Breast epithelium (tissue), 3 donors: ENCODE data around the gene S1PR4.

Experiments used
- CTCF ChIP-seq, 3 donors: fragments of 450-650 bp; IDR thresholded peaks; one replicate each; pipeline ENCODE4 v1.5.1; 2016 to 2017; ENCODE audit warnings: antibody characterized with exemption in 3 of 3, mild to moderate bottlenecking in 3 of 3, moderate library complexity in 3 of 3
- POLR2A ChIP-seq: fragments of 450-650 bp; IDR thresholded peaks from one replicate; pipeline ENCODE4 v1.6.1; 2016; ENCODE audit warnings: antibody characterized with exemption, mild to moderate bottlenecking, moderate library complexity
- POLR2AphosphoS5 ChIP-seq, 3 donors: sonication (generic); formaldehyde crosslinking; IDR thresholded peaks; one replicate each; pipeline ENCODE4 v1.6.1; 2017; ENCODE audit warnings: antibody characterized with exemption in 3 of 3

GRCh38 chr19:3167533-3168272, 10.9 kb upstream of the S1PR4 start:
- no peak for TF ChIP-seq CTCF (IDR thresholded peaks at IDR 0.05)
- TF ChIP-seq POLR2AphosphoS5 (IDR thresholded peaks at IDR 0.05): no peak
- no peak for TF ChIP-seq POLR2A
